ENCODE data around the gene NELL2.

DNA sequence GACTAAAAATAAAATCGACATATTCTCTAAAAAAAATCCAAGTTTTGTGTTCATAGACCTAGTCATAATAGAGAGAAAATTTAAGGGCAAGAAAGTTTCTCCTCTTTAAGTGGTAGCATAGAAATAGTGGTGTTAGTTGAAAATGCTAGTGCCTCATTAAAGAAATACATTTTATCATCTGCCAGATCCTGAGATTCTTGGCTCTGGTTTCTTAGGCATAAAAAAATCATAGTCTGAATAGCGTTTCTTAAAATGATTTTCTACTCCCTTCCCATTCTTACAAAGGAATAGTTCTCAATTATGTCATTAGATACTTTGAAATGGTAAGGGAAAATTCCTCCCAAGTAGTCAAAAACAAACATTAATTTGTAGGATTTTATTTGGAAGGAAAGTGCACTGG lies 212.8 kb downstream of the NELL2 start:
- no peak for TF ChIP-seq EP300 (IDR thresholded peaks at IDR 0.05)
- TF ChIP-seq POLR2AphosphoS5 (IDR thresholded peaks at IDR 0.05), result no peak
- TF ChIP-seq, protein P1, sequence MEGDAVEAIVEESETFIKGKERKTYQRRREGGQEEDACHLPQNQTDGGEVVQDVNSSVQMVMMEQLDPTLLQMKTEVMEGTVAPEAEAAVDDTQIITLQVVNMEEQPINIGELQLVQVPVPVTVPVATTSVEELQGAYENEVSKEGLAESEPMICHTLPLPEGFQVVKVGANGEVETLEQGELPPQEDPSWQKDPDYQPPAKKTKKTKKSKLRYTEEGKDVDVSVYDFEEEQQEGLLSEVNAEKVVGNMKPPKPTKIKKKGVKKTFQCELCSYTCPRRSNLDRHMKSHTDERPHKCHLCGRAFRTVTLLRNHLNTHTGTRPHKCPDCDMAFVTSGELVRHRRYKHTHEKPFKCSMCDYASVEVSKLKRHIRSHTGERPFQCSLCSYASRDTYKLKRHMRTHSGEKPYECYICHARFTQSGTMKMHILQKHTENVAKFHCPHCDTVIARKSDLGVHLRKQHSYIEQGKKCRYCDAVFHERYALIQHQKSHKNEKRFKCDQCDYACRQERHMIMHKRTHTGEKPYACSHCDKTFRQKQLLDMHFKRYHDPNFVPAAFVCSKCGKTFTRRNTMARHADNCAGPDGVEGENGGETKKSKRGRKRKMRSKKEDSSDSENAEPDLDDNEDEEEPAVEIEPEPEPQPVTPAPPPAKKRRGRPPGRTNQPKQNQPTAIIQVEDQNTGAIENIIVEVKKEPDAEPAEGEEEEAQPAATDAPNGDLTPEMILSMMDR (IDR thresholded peaks at IDR 0.05), result no peak

Measured in stomach (tissue), 4 donors.